ENCODE results near the gene TTLL9. TPM values are rescaled to one million over a fixed set of nuclear protein-coding genes. Genes with fewer than 3 reads are reported as not detected.
A peak's percentile ranks its signal among the peaks of the same experiment; 100 is the strongest.

The TTLL9 gene
- total RNA-seq, 2 donors from 2014 or later, result not detected

- Mint-ChIP-seq H3K9me3 (no peaks in the 10 kb centered on the region), H3K36me3 (ENCODE audit: insufficient read depth in 2 of 2) (peaks cover 0 to 1% of the 10 kb centered on the region in 2 donors), H3K4me3 (no peak overlapping the region), H3K27ac (no peak overlapping the region), H3K27me3 (ENCODE audit: low read depth) (peaks cover 39% of the 10 kb centered on the region), H3K4me1 (ENCODE audit: low read depth) (peaks cover 10% of the 10 kb centered on the region)
- DNase-seq (no peak), ATAC-seq (replicated peaks in 1 of 2) (no peak)
Observed at GRCh38 chr20:31969991-31970390, 99.6 kb downstream of the TTLL9 start.

- Mint-ChIP-seq H3K4me3 (no peak overlapping the region), H3K4me1 (ENCODE audit: low read depth) (peaks cover 5% of the 10 kb centered on the region), H3K27me3 (ENCODE audit: low read depth) (peaks cover 32% of the 10 kb centered on the region), H3K9me3 (no peaks in the 10 kb centered on the region), H3K27ac (no peak overlapping the region), H3K36me3 (ENCODE audit: insufficient read depth in 2 of 2) (peaks cover 0 to 1% of the 10 kb centered on the region in 2 donors)
- no peak for ATAC-seq (replicated peaks in 1 of 2)
- DNase-seq, result no peak
Observed at GRCh38 chr20:31972471-31973021, 102.1 kb downstream of the TTLL9 start.

GRCh38 chr20:31974296-31974695 lies 103.9 kb downstream of the TTLL9 start:
- H3K4me3 Mint-ChIP-seq, result no peak overlapping the region
- H3K4me1 Mint-ChIP-seq (ENCODE audit: low read depth), result no peaks in the 10 kb centered on the region
- no peaks in the 10 kb centered on the region for H3K36me3 Mint-ChIP-seq (ENCODE audit: insufficient read depth in 2 of 2)
- H3K27me3 Mint-ChIP-seq (ENCODE audit: low read depth), result peaks cover 31% of the 10 kb centered on the region
- no peak overlapping the region for H3K27ac Mint-ChIP-seq
- no peaks in the 10 kb centered on the region for H3K9me3 Mint-ChIP-seq
- DNase-seq (no peak), ATAC-seq (replicated peaks in 1 of 2) (no peak)

- H3K4me1 Mint-ChIP-seq (ENCODE audit: low read depth), result no peaks in the 10 kb centered on the region
- no peaks in the 10 kb centered on the region for H3K36me3 Mint-ChIP-seq (ENCODE audit: insufficient read depth in 2 of 2)
- no peak overlapping the region for H3K27ac Mint-ChIP-seq
- ATAC-seq (replicated peaks in 1 of 2) (no peak), DNase-seq (no peak)
- peaks cover 34% of the 10 kb centered on the region for H3K27me3 Mint-ChIP-seq (ENCODE audit: low read depth)
- no peaks in the 10 kb centered on the region for H3K9me3 Mint-ChIP-seq
- no peak overlapping the region for H3K4me3 Mint-ChIP-seq
Observed at GRCh38 chr20:31974951-31975487, 104.6 kb downstream of the TTLL9 start.

GRCh38 chr20:31975874-31976273 lies 105.4 kb downstream of the TTLL9 start:
- Mint-ChIP-seq H3K36me3 (ENCODE audit: insufficient read depth in 2 of 2) (no peaks in the 10 kb centered on the region), H3K4me1 (ENCODE audit: low read depth) (no peaks in the 10 kb centered on the region), H3K9me3 (no peaks in the 10 kb centered on the region), H3K27ac (no peak overlapping the region), H3K27me3 (ENCODE audit: low read depth) (peaks cover 28% of the 10 kb centered on the region), H3K4me3 (no peak overlapping the region)
- no peak for DNase-seq
- no peak for ATAC-seq (replicated peaks in 1 of 2)

GRCh38 chr20:31977080-31977479 lies 106.6 kb downstream of the TTLL9 start:
- no peaks in the 10 kb centered on the region for H3K4me1 Mint-ChIP-seq (ENCODE audit: low read depth)
- H3K27me3 Mint-ChIP-seq (ENCODE audit: low read depth), result peaks cover 31% of the 10 kb centered on the region
- no peak overlapping the region for H3K4me3 Mint-ChIP-seq
- no peaks in the 10 kb centered on the region for H3K36me3 Mint-ChIP-seq (ENCODE audit: insufficient read depth in 2 of 2)
- ATAC-seq (replicated peaks in 1 of 2), result no peak
- no peak for DNase-seq
- no peaks in the 10 kb centered on the region for H3K9me3 Mint-ChIP-seq
- H3K27ac Mint-ChIP-seq, result no peak overlapping the region

- Mint-ChIP-seq H3K36me3 (ENCODE audit: insufficient read depth in 2 of 2) (no peaks in the 10 kb centered on the region), H3K27me3 (ENCODE audit: low read depth) (peaks cover 31% of the 10 kb centered on the region), H3K4me1 (ENCODE audit: low read depth) (no peaks in the 10 kb centered on the region), H3K27ac (no peak overlapping the region), H3K9me3 (no peaks in the 10 kb centered on the region), H3K4me3 (no peak overlapping the region)
- DNase-seq, result no peak
- ATAC-seq (replicated peaks in 1 of 2), result no peak
Observed at GRCh38 chr20:31979713-31980426, 109.4 kb downstream of the TTLL9 start.

- H3K27ac Mint-ChIP-seq, result no peak overlapping the region
- H3K4me1 Mint-ChIP-seq (ENCODE audit: low read depth), result no peaks in the 10 kb centered on the region
- no peaks in the 10 kb centered on the region for H3K36me3 Mint-ChIP-seq (ENCODE audit: insufficient read depth in 2 of 2)
- H3K9me3 Mint-ChIP-seq, result no peaks in the 10 kb centered on the region
- H3K27me3 Mint-ChIP-seq (ENCODE audit: low read depth), result peaks cover 21% of the 10 kb centered on the region
- H3K4me3 Mint-ChIP-seq, result no peak overlapping the region
- no peak for DNase-seq
- no peak for ATAC-seq (replicated peaks in 1 of 2)
Observed at GRCh38 chr20:31981784-31982183, 111.3 kb downstream of the TTLL9 start.

- Mint-ChIP-seq H3K4me3 (no peak overlapping the region), H3K27me3 (ENCODE audit: low read depth) (peaks cover 9% of the 10 kb centered on the region), H3K27ac (no peak overlapping the region), H3K36me3 (ENCODE audit: insufficient read depth in 2 of 2) (no peaks in the 10 kb centered on the region), H3K4me1 (ENCODE audit: low read depth) (peaks cover 5% of the 10 kb centered on the region), H3K9me3 (no peaks in the 10 kb centered on the region)
- DNase-seq (no peak), ATAC-seq (replicated peaks in 1 of 2) (no peak)
Observed at GRCh38 chr20:31984981-31985471, 114.6 kb downstream of the TTLL9 start.

- Mint-ChIP-seq H3K36me3 (ENCODE audit: insufficient read depth in 2 of 2) (no peaks in the 10 kb centered on the region), H3K9me3 (no peaks in the 10 kb centered on the region), H3K4me3 (no peak overlapping the region), H3K4me1 (ENCODE audit: low read depth) (peaks cover 5% of the 10 kb centered on the region), H3K27me3 (ENCODE audit: low read depth) (no peaks in the 10 kb centered on the region), H3K27ac (no peak overlapping the region)
- ATAC-seq (replicated peaks in 1 of 2) (no peak), DNase-seq (no peak)
Observed at GRCh38 chr20:31987744-31988143, 117.3 kb downstream of the TTLL9 start.

- no peaks in the 10 kb centered on the region for H3K36me3 Mint-ChIP-seq (ENCODE audit: insufficient read depth in 2 of 2)
- ATAC-seq (replicated peaks in 1 of 2) (no peak), DNase-seq (no peak)
- H3K27ac Mint-ChIP-seq, result peak overlapping the region; percentile 43
- H3K9me3 Mint-ChIP-seq, result no peaks in the 10 kb centered on the region
- H3K4me3 Mint-ChIP-seq, result no peak overlapping the region
- H3K27me3 Mint-ChIP-seq (ENCODE audit: low read depth), result peaks cover 5% of the 10 kb centered on the region
- H3K4me1 Mint-ChIP-seq (ENCODE audit: low read depth), result peaks cover 5% of the 10 kb centered on the region
Observed at GRCh38 chr20:31988430-31989015, 118.1 kb downstream of the TTLL9 start.

- H3K36me3 Mint-ChIP-seq (ENCODE audit: insufficient read depth in 2 of 2), result no peaks in the 10 kb centered on the region
- H3K4me3 Mint-ChIP-seq, result no peak overlapping the region
- DNase-seq (no peak), ATAC-seq (replicated peaks in 1 of 2) (no peak)
- peaks cover 11% of the 10 kb centered on the region for H3K27me3 Mint-ChIP-seq (ENCODE audit: low read depth)
- peaks cover 5% of the 10 kb centered on the region for H3K4me1 Mint-ChIP-seq (ENCODE audit: low read depth)
- no peaks in the 10 kb centered on the region for H3K9me3 Mint-ChIP-seq
- H3K27ac Mint-ChIP-seq, result no peak overlapping the region
Observed at GRCh38 chr20:31989030-31989645, 118.7 kb downstream of the TTLL9 start.
